DOHH2 (cell line): ENCODE data around the gene EID1.
A peak's percentile ranks its signal among the peaks of the same experiment; 100 is the strongest.

Experiments
- H3F3A ChIP-seq: fragments of 200-600 bp; sonication (generic), shearing (Covaris generic); 2 replicates; pipeline ENCODE4 v1.6.0; 2016; ENCODE audit warnings: antibody characterized with exemption, mild to moderate bottlenecking; ENCODE audit not compliant: control insufficient read depth, insufficient read depth
- H3K27ac ChIP-seq: fragments of 200-600 bp; sonication (generic); 2 replicates; pipeline ENCODE4 v1.5.1; 2014; ENCODE audit warnings: low read depth, mild to moderate bottlenecking, low read length, moderate library complexity
- H3K27me3 ChIP-seq: fragments of 200-600 bp; sonication (generic); 2 replicates; pipeline ENCODE4 v1.6.1; 2014; ENCODE audit warnings: mild to moderate bottlenecking, low read length, mixed read lengths; ENCODE audit not compliant: control insufficient read depth
- H3K36me3 ChIP-seq: fragments of 200-600 bp; sonication (generic); 2 replicates; pipeline ENCODE4 v1.6.1; 2014; ENCODE audit warnings: mild to moderate bottlenecking, low read length, moderate library complexity, mixed read lengths; ENCODE audit not compliant: control insufficient read depth
- H3K4me1 ChIP-seq: fragments of 200-600 bp; sonication (generic); 2 replicates; pipeline ENCODE4 v1.6.1; 2014; ENCODE audit warnings: mild to moderate bottlenecking, low read length, mixed read lengths; ENCODE audit not compliant: control insufficient read depth
- H3K4me2 ChIP-seq: fragments of 200-600 bp; sonication (generic); 2 replicates; pipeline ENCODE4 v1.6.0; 2014; ENCODE audit warnings: mild to moderate bottlenecking, low read length, moderate library complexity
- H3K4me3 ChIP-seq: fragments of 200-600 bp; sonication (generic); 2 replicates; pipeline ENCODE4 v1.5.1; 2014; ENCODE audit warnings: mild to moderate bottlenecking, low read length, mixed read lengths
- H3K79me2 ChIP-seq: fragments of 200-600 bp; sonication (generic); 2 replicates; pipeline ENCODE4 v1.6.1; 2014; ENCODE audit warnings: mild to moderate bottlenecking, low read length, mixed read lengths; ENCODE audit not compliant: control insufficient read depth
- H3K9me2 ChIP-seq: fragments of 200-600 bp; sonication (generic); replicated peaks from 2 replicates; pipeline ENCODE4 v1.6.1; 2014; ENCODE audit warnings: mild to moderate bottlenecking, low read length, mixed read lengths; ENCODE audit not compliant: control insufficient read depth
- H3K9me3 ChIP-seq: fragments of 200-600 bp; sonication (generic); 2 replicates; pipeline ENCODE4 v1.6.1; 2014; ENCODE audit warnings: antibody characterized with exemption, low read length, mixed read lengths; ENCODE audit not compliant: control insufficient read depth, insufficient read depth
- H4K20me1 ChIP-seq: fragments of 200-600 bp; sonication (generic); 2 replicates; pipeline ENCODE4 v1.6.0; 2014; ENCODE audit warnings: low read depth, mild to moderate bottlenecking, antibody characterized with exemption, low read length, moderate library complexity; ENCODE audit not compliant: control insufficient read depth, insufficient read depth
- EZH2phosphoT487 ChIP-seq: fragments of 200-600 bp; sonication (generic); IDR thresholded peaks from 2 replicates; pipeline ENCODE4 v1.6.1; 2017; ENCODE audit warnings: borderline replicate concordance, mild to moderate bottlenecking, antibody characterized with exemption, low read length, moderate library complexity, mixed read lengths
- TF ChIP-seq, protein P1 (sequence below): fragments of 200-600 bp; sonication (generic); IDR thresholded peaks from one replicate; pipeline ENCODE4 v1.5.1; 2014; ENCODE audit warnings: antibody characterized with exemption, mild to moderate bottlenecking, low read depth, low read length; ENCODE audit not compliant: poor library complexity, severe bottlenecking

EID1 gene

DNA sequence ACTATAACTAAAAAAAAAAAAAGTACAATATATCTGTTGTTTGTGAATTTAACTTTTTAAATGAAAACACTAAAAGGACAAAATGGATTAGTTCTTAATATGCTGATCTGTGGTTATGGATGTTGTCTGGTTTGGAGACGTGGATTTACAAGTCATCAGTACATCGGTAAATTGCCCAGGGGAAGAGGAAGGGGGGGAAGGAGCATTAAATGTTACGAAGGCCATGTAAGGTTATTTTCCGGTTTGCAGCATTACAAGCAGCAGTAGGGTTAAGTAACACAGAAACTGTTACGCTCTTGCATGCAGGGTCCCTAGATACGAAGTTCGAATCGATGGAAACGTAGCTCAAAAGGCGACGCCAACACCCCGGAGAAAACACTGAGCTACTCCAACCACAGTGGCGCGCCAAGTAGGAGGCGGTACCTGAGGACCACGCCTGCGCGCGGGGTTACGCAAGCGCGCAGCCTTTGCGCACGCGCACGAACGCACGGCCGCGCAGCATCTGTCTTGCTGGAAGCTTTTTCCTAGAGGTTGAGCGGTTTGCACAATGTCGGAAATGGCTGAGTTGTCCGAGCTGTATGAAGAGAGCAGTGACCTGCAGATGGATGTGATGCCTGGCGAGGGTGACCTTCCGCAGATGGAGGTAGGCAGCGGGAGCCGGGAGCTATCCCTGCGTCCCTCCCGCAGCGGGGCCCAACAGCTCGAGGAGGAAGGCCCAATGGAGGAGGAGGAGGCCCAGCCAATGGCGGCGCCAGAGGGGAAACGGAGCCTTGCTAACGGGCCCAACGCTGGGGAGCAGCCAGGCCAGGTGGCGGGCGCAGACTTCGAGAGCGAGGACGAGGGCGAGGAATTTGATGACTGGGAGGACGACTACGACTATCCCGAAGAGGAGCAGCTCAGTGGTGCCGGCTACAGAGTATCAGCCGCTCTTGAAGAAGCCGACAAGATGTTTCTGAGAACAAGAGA lies at the start of gene EID1:
Gene EID1, plus strand, starts transcription at position 505 of the 966 bp plus-strand sequence. Its CDS starts 43 bp downstream, at position 548.
- Histone ChIP-seq H4K20me1 (no peaks in the 10 kb centered on the region), H3K9me2 (no peaks in the 10 kb centered on the region), H3F3A (peaks cover 4% of the 10 kb centered on the region; the same call in 1 of the 2 replicates)

GRCh38 chr15:48828471-48828870 lies 49.5 kb upstream of the EID1 start:
- Histone ChIP-seq H3K27me3 (no peaks in the 10 kb centered on the region), H3F3A (no peaks in the 10 kb centered on the region), H3K4me2 (peak overlapping the region; percentile 35), H3K4me3 (no peak overlapping the region; the same call in 1 of the 2 replicates), H3K36me3 (no peaks in the 10 kb centered on the region), H3K9me2 (no peaks in the 10 kb centered on the region), H3K4me1 (peaks cover 12% of the 10 kb centered on the region), H3K79me2 (no peaks in the 10 kb centered on the region), H3K27ac (no peak overlapping the region), H4K20me1 (no peaks in the 10 kb centered on the region), H3K9me3 (no peaks in the 10 kb centered on the region; the same call in 1 of the 2 replicates)
- TF ChIP-seq, protein P1, sequence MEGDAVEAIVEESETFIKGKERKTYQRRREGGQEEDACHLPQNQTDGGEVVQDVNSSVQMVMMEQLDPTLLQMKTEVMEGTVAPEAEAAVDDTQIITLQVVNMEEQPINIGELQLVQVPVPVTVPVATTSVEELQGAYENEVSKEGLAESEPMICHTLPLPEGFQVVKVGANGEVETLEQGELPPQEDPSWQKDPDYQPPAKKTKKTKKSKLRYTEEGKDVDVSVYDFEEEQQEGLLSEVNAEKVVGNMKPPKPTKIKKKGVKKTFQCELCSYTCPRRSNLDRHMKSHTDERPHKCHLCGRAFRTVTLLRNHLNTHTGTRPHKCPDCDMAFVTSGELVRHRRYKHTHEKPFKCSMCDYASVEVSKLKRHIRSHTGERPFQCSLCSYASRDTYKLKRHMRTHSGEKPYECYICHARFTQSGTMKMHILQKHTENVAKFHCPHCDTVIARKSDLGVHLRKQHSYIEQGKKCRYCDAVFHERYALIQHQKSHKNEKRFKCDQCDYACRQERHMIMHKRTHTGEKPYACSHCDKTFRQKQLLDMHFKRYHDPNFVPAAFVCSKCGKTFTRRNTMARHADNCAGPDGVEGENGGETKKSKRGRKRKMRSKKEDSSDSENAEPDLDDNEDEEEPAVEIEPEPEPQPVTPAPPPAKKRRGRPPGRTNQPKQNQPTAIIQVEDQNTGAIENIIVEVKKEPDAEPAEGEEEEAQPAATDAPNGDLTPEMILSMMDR = no peak
- TF ChIP-seq EZH2phosphoT487 = no peak

More for the DNA sequence above, at the start of gene EID1:
- peak within 1 kb of the TSS; percentile 65 for H3K27ac ChIP-seq
- peaks cover 23% of the 10 kb centered on the region for H3K36me3 ChIP-seq
- peaks cover 26% of the 10 kb centered on the region for H3K4me1 ChIP-seq
- H3K79me2 ChIP-seq = peaks cover 28% of the 10 kb centered on the region
- H3K4me3 ChIP-seq = peak within 1 kb of the TSS; percentile 89
- peak within 1 kb of the TSS; percentile 76 for H3K4me2 ChIP-seq
- TF ChIP-seq EZH2phosphoT487 = no peak
- TF ChIP-seq, protein P1 = no peak
- H3K27me3 ChIP-seq = no peaks in the 10 kb centered on the region
- H3K9me3 ChIP-seq = no peaks in the 10 kb centered on the region

DNA sequence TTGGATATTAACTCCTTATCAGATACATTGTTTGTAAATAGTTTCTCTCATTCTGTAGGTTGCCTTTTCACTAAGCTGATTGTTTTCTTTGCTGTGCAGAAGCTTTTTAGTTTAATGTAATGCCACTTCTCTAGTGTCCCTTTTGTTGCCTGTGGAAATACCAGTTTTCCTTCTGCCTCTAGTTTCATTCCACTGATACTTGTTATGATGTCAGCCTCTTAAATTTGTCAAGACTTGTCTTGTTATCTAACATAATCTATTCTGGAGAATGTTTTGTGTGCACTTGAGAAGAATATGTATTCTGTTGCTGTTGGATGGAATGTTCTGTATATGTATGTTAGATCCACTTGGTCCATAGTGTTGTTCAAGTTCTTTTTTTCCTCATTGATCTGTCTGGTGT lies 49.0 kb upstream of the EID1 start:
- Histone ChIP-seq H3K79me2 (no peaks in the 10 kb centered on the region), H3K4me3 (no peak overlapping the region), H3K9me3 (no peaks in the 10 kb centered on the region; the same call in 1 of the 2 replicates), H3K36me3 (no peaks in the 10 kb centered on the region), H4K20me1 (no peaks in the 10 kb centered on the region), H3K9me2 (no peaks in the 10 kb centered on the region), H3K4me1 (peaks cover 12% of the 10 kb centered on the region), H3K27ac (no peak overlapping the region), H3K27me3 (no peaks in the 10 kb centered on the region), H3K4me2 (peak overlapping the region; percentile 35), H3F3A (no peaks in the 10 kb centered on the region)
- TF ChIP-seq, protein P1 = no peak
- no peak for TF ChIP-seq EZH2phosphoT487
